MCF 10A (cell line): ENCODE results near the gene PIRT. TPM values are rescaled to one million over a fixed set of nuclear protein-coding genes. Genes with fewer than 3 reads are reported as not detected.

Experiments used
- BruUV-seq: library from RNA; stranded (reverse); fragments of 400-500 nt; replicated peaks from 2 replicates; lab custom pipeline; 2021; lab: Mats Ljungman, UMichigan
- CTCF ChIA-PET: fragments of 300-600 bp; sonication (Branson Sonifier 250); formaldehyde crosslinking; extraction: SDS; loops from one replicate; lab custom pipeline; 2021; ENCODE audit warnings: antibody characterized with exemption, inconsistent platforms; lab: Yijun Ruan, JAX
- POLR2A ChIA-PET: fragments of 300-600, 350-650 bp; sonication (Branson Sonifier 250); formaldehyde crosslinking; extraction: SDS; loops from one replicate; lab custom pipeline; 2020; ENCODE audit warnings: antibody characterized with exemption, inconsistent platforms; lab: Yijun Ruan, JAX
- DNase-seq: peaks from one replicate; pipeline ENCODE4 v3.0.0-alpha.2; 2018; ENCODE audit not compliant: unreplicated experiment
- H3K27ac Mint-ChIP-seq: one replicate; pipeline ENCODE4 v1.8.0; 2022; ENCODE audit warnings: mild to moderate bottlenecking, low read depth, mixed read lengths; ENCODE audit not compliant: unreplicated experiment
- H3K27me3 Mint-ChIP-seq: one replicate; pipeline ENCODE4 v1.8.0; 2022; ENCODE audit warnings: mixed read lengths; ENCODE audit not compliant: insufficient read depth, unreplicated experiment
- H3K36me3 Mint-ChIP-seq: one replicate; pipeline ENCODE4 v1.8.0; 2022; ENCODE audit warnings: mild to moderate bottlenecking, moderate library complexity, mixed read lengths; ENCODE audit not compliant: insufficient read depth, unreplicated experiment
- H3K4me1 Mint-ChIP-seq: one replicate; pipeline ENCODE4 v1.8.0; 2022; ENCODE audit warnings: mixed read lengths; ENCODE audit not compliant: insufficient read depth, unreplicated experiment
- H3K4me3 Mint-ChIP-seq: one replicate; pipeline ENCODE4 v1.8.0; 2022; ENCODE audit warnings: mild to moderate bottlenecking, moderate library complexity, mixed read lengths; ENCODE audit not compliant: unreplicated experiment
- H3K9me3 Mint-ChIP-seq: one replicate; pipeline ENCODE4 v1.8.0; 2022; ENCODE audit warnings: mixed read lengths; ENCODE audit not compliant: unreplicated experiment
- CTCF ChIP-seq: fragments of 200-600 bp; IDR thresholded peaks from one replicate; pipeline ENCODE4 v1.8.0; 2022; ENCODE audit warnings: antibody characterized with exemption, mild to moderate bottlenecking; ENCODE audit not compliant: unreplicated experiment
- intact Hi-C: fragments of 100-400 bp; cut with micrococcal nuclease; formaldehyde crosslinking; loops from 2 replicates; pipeline ENCODE4 v1.14.1; 2022
- total RNA-seq: library from RNA; stranded (reverse); gene quantifications from 2 replicates; pipeline ENCODE4 v1.2.3, GENCODE V29; 2022

The PIRT gene
- total RNA-seq, 1 experiment from 2014 or later: not detected

GRCh38 chr17:10787306-10788045 lies 50.4 kb downstream of the PIRT start:
- H3K36me3 Mint-ChIP-seq: no peaks in the 10 kb centered on the region
- H3K4me1 Mint-ChIP-seq: no peaks in the 10 kb centered on the region
- H3K27me3 Mint-ChIP-seq: peaks cover 15% of the 10 kb centered on the region
- ChIA-PET POLR2A (no interaction called here), CTCF (interaction anchor here (1.2 kb wide), 1 partner anchor 14 kb away, joined by 9 read pairs; no protein-coding TSS in a partner anchor)
- no peak for DNase-seq
- no peak overlapping the region for H3K27ac Mint-ChIP-seq
- TF ChIP-seq CTCF: no peak
- H3K9me3 Mint-ChIP-seq: no peaks in the 10 kb centered on the region
- H3K4me3 Mint-ChIP-seq: no peak overlapping the region
- BruUV-seq: no TSS peak
- intact Hi-C loops: no loop called here

- no peaks in the 10 kb centered on the region for H3K9me3 Mint-ChIP-seq
- peaks cover 15% of the 10 kb centered on the region for H3K27me3 Mint-ChIP-seq
- H3K36me3 Mint-ChIP-seq: no peaks in the 10 kb centered on the region
- BruUV-seq: no TSS peak
- TF ChIP-seq CTCF: no peak
- intact Hi-C loops: no loop called here
- no peaks in the 10 kb centered on the region for H3K4me1 Mint-ChIP-seq
- DNase-seq: no peak
- CTCF ChIA-PET: interaction anchor here (0.7 kb wide), 1 partner anchor 1532 kb away, joined by 3 read pairs; no protein-coding TSS in a partner anchor
- no peak overlapping the region for H3K4me3 Mint-ChIP-seq
- no peak overlapping the region for H3K27ac Mint-ChIP-seq
- POLR2A ChIA-PET: no interaction called here
Measured at GRCh38 chr17:10785295-10785694, 52.6 kb downstream of the PIRT start.

- intact Hi-C loops: no loop called here
- no peaks in the 10 kb centered on the region for H3K9me3 Mint-ChIP-seq
- ChIA-PET CTCF (no interaction called here), POLR2A (no interaction called here)
- no peak overlapping the region for H3K27ac Mint-ChIP-seq
- peaks cover 31% of the 10 kb centered on the region for H3K27me3 Mint-ChIP-seq
- BruUV-seq: no TSS peak
- no peak for TF ChIP-seq CTCF
- no peak for DNase-seq
- no peaks in the 10 kb centered on the region for H3K4me1 Mint-ChIP-seq
- no peak overlapping the region for H3K4me3 Mint-ChIP-seq
- no peaks in the 10 kb centered on the region for H3K36me3 Mint-ChIP-seq
Measured at GRCh38 chr17:10779609-10780008, 58.3 kb downstream of the PIRT start.

- H3K27me3 Mint-ChIP-seq: peaks cover 18% of the 10 kb centered on the region
- H3K36me3 Mint-ChIP-seq: no peaks in the 10 kb centered on the region
- H3K4me3 Mint-ChIP-seq: no peak overlapping the region
- ChIA-PET POLR2A (no interaction called here), CTCF (interaction anchor here (0.6 kb wide), 1 partner anchor 20 kb away, joined by 3 read pairs; no protein-coding TSS in a partner anchor)
- no TSS peak for BruUV-seq
- intact Hi-C loops: no loop called here
- TF ChIP-seq CTCF: no peak
- H3K27ac Mint-ChIP-seq: no peak overlapping the region
- H3K4me1 Mint-ChIP-seq: no peaks in the 10 kb centered on the region
- no peak for DNase-seq
- no peaks in the 10 kb centered on the region for H3K9me3 Mint-ChIP-seq
Measured at GRCh38 chr17:10777890-10778289, 60.0 kb downstream of the PIRT start.
